GF-D8 (cell line): ENCODE measurements around the gene TIMM9.
A peak's percentile ranks its signal among the peaks of the same experiment; 100 is the strongest.
"Not testable (repeated sequence)": the region's sequence is repeated elsewhere in the genome, so short reads cannot be mapped to it uniquely, and the experiment has no call there.

Experiments
- DNase-seq: peaks from one replicate; lab custom pipeline; 2025; lab: John Stamatoyannopoulos, UW

Gene TIMM9

DNA sequence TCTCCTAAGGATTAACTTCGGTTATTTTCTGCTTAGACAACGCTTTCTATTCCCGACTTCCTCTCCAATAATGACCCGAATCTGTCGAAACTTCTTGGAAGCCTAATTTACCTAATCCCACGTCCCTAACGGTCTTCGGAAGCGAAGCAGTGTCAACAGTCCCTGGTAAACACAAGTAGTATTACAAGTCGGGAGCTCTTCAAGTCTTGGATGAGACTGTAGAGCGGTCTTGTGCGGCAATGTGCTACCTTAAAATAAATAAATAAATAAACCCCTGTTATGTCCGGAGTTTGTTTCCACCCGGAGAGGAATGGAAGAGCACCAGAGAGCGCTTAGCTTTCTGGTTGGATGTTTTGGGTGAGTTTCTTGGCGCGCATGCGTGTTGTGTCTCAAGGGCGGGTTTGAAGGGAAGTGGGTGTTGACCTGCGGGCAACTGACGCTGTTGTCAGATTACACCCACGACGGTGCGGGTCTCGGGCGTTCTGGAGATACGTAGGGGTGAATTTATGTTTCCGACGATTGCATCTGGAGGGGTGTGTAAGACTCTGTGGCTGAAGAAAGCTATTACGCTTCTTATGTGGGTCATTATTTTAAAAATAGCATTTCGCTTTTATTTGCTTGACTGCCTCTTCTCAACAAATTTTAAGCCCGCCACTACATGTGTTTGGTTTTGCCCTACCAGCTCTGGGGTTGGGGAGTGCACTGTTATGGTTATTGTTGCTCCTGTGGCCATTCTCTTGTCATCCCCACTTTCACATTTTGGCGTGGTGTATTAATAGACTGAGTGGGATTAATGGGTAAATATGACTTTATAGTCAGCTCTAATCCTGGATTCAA is at the start of gene TIMM9, which contains the start of gene KIAA0586:
Gene TIMM9 (minus strand): TSS at position 251 of the 837 bp plus-strand sequence. CDS start 15,586 bp downstream, outside the sequence.
Gene KIAA0586 (plus strand): TSS at position 439 of the 837 bp plus-strand sequence. CDS start 546 bp downstream, outside the sequence.
- peak; percentile 95 for DNase-seq

DNA sequence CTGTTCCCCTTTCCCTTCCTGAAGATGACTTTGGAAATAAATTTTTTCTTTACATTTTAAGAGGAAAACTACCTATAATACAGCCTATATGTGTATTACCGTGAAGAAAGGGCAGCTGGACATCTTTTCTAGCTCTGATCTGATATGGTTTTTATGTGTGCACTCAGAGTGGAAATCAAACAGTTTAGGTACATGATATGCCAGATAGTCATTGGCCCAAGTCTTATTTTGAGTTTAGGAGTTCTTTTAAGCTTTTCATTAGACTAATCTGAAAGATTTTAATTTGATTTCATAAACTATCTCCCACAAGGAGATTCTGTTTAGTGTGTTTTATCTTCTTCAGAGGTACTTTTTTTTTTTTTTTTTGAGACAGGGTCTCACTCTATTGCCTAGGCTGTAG is 49.0 kb upstream of the TIMM9 start:
- DNase-seq: no peak

- no peak for DNase-seq
Measured at GRCh38 chr14:58469309-58469708, 42.0 kb upstream of the TIMM9 start.

DNA sequence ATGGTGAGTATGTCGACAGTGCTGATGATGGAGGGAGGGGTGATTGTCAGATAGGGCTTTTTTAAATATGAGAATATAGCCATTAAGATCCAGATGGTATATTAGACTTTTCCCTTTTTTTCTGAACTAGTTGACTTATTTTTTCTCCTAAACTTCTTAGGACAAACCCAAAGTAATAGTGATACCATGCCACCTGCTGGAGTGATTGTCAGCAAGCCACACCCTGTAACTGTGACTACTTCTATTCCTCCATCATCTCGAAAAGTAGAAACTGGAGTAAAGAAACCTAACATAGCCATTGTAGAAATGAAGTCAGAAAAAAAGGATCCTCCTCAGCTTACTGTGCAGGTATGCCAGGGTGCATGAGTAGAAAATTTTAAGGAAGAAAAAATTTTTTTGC is 40.2 kb upstream of the TIMM9 start:
- DNase-seq: no peak

- DNase-seq: no peak
Measured at GRCh38 chr14:58466459-58466858, 39.1 kb upstream of the TIMM9 start.

DNA sequence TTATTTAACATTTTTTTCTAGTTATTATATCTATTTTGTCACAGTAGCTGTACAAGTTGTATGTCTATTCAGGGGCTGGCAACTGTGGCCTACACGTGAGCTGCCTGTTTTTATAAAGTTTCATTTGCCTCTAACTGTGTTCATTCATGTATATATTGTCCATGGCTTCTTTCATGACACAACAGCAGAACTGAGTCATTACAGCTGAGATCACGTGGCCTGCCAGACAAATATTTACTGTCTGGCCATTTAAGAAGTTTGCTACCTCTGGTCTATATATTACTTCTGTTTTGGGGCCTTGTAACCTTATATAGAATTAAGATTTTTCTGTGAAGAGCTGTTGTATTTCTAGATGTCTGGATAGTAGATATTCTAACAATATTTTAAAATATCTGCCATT is 38.1 kb upstream of the TIMM9 start:
- DNase-seq: no peak

DNA sequence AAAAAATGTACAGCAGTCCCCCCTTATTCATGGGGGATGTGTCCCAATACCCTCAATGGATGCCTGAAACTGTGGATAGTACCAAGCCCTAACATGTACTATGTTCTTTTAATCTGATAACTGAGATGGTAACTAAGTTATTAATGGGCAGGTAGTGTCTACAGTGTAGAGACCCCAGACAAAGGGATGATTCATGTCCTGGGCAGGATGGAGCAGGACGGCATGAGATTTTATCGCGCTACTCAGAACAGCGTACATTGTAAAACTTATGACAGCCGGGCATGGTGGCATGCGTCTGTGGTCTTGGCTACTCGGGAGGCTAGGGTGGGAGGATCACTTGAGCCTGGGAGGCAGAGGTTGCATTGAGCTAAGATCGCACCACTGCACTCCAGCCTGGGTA is 37.3 kb upstream of the TIMM9 start:
- DNase-seq: no peak

- no peak for DNase-seq
Measured at GRCh38 chr14:58463147-58463546, 35.8 kb upstream of the TIMM9 start.

DNA sequence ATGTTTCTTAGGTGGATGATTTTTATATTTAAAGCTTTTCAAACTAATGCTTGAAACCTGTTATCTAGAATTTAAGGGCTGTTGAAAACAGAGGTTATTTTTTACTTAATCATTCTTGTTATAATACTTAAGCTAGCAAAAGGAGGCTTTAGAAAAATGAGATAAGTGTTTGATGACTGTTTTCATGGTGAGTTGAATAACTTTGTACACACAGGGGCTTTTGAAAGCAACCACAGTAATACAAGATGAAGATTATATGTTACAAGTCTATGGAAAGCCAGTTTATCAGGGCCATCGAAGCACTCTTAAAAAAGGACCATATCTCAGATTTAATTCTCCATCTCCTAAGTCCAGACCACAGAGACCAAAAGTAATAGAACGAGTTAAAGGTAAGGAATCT is 33.4 kb upstream of the TIMM9 start:
- DNase-seq: no peak

GRCh38 chr14:58455593-58456265 is 28.4 kb upstream of the TIMM9 start:
- DNase-seq: no peak

DNA sequence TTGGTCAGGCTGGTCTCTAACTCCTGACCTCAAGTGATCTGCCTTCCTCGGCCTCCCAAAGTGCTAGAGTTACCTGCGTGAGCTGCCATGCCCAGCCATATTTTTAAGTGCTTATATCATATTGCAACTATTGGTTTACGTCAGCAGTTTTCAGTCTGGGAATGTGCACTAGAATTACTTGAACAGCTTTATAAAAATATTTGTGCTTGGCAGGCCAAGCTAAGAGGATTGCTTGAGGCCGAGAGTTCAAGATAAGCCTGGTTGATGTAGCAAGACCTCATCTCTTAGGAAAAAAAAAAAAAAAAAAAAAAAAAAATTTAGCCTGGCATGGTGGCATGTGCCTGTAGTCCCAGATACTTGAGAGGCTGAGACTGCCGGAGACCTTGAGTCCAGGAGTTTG is 17.3 kb upstream of the TIMM9 start:
- DNase-seq: no peak

GRCh38 chr14:58439476-58439875 is 12.1 kb upstream of the TIMM9 start:
- no peak for DNase-seq

GRCh38 chr14:58430156-58430555 is 2.8 kb upstream of the TIMM9 start:
- DNase-seq: no peak

- peak; percentile 55 for DNase-seq
Measured at GRCh38 chr14:58428118-58428683, 870 bp upstream of the TIMM9 start.

- no peak for DNase-seq
Measured at GRCh38 chr14:58426670-58427280, 556 bp downstream of the TIMM9 start.

DNA sequence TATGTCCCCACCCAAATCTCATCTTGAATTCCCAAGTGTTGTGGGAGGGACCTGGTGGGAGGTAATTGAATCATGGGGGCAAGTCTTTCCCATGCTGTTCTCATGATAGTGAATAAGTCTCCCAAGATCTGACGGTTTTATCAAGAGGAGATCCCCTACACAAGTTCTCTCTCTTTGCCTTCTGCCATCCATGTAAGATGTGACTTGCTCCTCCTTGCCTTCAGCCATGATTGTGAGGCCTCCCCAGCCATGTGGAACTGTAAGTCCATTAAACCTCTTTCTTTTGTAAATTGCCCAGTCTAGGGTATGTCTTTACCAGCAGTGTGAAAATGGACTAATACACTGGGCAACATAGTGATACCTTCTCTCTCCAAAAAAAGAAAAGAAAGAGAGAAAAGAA is 10.4 kb downstream of the TIMM9 start:
- not testable (repeated sequence) for DNase-seq

DNA sequence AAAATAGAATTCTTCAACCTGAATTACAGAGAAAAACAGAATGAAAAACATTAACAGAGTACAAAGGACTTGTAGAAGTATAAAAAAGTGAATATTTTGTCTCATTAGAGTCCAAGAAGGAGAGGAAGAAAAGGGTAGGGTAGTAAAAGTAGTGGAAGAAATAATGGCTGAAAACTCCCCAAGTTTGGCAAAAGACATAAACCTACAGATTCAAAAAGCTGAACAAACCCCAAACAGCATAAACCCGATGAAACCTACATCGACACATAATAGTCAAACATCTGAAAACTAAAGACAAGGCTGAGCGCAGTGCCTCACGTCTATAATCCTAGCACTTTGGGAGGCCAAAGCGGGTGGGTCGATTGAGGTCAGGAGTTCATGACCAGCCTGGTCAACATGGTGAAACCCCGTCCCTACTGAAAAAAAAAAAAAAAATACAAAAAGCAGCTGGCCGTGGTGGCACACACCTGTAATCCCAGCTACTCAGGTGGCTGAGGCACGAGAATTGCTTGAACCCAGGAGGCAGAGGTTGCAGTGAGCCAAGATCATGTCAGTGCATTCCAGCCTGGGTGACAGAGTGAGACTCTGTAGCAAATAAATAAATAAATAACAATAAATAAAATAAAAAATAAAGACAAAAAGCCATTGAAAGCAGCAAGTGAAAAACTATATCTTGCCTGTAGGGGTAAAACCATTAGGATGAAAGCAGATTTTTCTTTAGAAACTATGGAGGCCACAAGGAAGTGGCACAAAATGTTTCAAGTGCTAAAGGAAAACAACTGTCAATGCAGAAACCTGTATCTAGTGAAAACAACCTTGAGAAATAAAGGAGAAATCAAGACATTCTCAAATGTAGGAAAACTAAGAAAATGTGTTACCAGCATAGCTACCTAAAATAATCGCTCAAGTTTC is 11.4 kb downstream of the TIMM9 start:
- no peak for DNase-seq

DNA sequence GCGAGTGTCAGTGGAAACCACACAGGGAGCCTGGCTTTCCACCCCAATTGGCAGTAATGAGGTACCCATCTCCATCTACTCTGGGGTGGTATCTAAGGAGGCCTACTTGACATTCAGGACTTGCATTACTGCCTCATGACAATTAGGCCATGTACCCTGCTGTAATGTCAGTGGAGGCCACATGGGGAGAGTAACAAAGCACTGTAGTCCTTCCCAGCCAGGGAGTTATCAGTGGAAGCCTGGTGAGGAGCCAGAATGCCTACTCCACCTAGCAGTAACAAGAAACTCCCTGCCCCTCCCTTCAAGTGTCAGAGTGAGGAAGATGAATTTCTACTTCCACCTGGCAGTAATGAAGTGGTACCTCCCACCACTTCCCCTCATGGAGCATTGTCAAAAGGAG is 12.5 kb downstream of the TIMM9 start:
- DNase-seq: no peak

DNA sequence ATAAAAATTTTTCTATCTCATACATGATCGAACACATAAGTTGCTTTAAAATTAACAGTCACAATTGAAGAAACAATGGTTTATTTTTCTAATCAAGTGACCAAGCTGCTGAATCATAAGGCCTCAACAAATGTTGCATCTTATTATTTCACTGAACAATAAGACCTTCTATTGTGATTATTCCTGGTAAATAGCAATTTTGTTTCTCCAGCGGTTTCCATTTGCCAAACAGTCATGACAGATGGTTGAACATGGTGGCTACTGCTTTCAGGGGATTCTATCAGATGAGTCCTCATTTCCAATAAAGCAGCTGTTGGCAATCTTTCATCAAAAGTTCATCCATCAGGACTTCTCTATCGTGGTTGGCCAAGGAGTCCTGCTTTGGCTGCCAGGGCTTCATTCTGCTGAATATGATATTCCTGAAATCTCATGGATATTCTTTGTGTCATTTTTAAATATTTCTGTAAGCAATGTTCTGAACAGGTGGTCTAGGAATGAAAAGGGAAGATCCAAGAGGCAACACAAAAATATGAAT is 18.6 kb downstream of the TIMM9 start:
- DNase-seq: no peak

- DNase-seq: no peak
Measured at GRCh38 chr14:58401587-58401986, 25.7 kb downstream of the TIMM9 start.

DNA sequence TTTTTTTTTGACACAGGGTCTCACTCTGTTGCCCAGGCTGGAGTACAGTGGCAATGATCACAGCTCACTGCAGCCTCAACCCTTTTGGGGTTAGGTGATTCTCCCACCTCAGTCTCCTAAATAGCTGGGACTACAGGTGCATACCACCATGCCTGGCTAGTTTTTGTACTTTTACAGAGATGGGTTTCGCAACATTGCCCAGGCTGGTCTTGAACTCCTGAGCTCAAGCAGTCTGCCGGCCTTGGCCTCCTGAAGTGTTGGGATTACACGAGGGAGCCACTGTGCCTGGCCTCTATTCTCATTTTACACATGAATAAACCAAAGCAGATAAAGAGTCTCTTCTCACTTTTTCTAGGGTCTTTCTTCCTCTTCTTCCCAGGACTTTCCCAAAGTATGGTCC is 28.4 kb downstream of the TIMM9 start:
- DNase-seq: no peak
